HUDEP-2 (cell line): ENCODE data around the gene RPP38.
A peak's percentile ranks its signal among the peaks of the same experiment; 100 is the strongest.

Experiments
- DNase-seq, 76 experiments: peaks; one replicate each; lab custom pipeline; 2025; ENCODE audit not compliant: unreplicated experiment in 76 of 76; lab: John Stamatoyannopoulos, UW

The RPP38 gene

DNA sequence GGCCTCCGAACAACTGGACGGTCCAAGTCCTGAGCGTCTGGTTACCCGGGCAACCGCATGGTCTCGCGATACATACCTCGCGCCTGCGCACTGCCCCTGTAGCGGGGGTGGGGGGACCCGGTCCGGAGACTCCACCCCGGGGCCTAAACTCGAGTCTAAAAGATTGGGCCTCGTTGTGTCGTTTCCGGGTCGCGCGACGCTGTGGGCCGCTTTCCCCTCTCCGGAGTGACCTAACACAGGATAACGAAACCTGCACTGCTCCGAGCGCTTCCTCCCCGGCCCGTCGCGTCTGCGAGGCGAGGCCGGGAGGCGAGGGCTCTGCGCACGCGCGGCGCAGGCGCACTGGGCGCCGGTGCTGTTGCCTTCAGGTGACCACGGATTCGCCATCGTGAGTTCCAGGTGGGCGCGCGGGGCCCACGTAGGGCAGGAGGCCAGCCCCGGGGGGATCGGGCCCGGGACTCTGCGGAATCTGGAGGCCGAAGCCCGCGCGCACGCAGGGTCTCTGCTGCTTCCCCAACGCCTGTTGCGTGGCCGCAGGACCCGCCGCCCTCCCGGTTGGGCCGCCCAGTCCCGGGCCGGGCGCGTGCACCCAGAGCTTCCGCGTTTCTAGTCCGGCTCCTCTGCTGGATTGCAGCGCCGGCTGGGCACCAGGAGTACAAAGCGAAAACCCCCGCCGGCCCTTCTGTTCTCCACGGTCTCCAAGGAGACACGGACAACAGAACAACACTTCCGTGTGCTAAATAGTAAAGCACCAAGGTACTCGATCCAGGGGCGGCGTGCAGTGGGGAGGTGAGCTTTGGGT is at the start of gene RPP38:
TSS of gene RPP38 (plus strand) at position 345 of the 802 bp plus-strand sequence. CDS start 5,960 bp downstream, outside the sequence.
- peak; percentile 22 to 95 (median 88) for DNase-seq

GRCh38 chr10:15049533-15049932 is 47.6 kb upstream of the RPP38 start:
- no peak for DNase-seq

- DNase-seq = no peak
Measured at GRCh38 chr10:15052121-15052520, 45.0 kb upstream of the RPP38 start.

- DNase-seq = no peak
Measured at GRCh38 chr10:15053061-15053460, 44.1 kb upstream of the RPP38 start.

- no peak for DNase-seq
Measured at GRCh38 chr10:15058689-15059088, 38.5 kb upstream of the RPP38 start.

- no peak for DNase-seq
Measured at GRCh38 chr10:15059914-15060313, 37.2 kb upstream of the RPP38 start.

DNA sequence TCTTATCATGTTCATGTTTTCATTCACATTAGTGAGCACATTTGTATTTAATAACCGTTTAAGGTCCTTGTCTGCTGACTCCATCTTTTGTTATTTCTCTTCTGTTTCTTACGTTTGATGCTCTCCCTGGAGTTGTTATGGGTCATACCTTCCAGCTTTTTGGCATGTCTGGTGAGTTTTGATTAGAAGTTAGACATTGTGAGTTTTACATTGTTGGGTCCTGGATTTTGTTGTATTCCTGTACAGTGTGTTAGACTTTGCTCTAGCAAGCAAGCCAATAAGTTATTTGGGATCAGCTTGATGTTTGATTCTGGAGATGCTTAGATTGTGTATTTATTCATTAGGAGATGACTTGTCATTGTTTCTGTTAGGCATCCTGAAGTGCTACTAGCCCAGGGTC is 36.5 kb upstream of the RPP38 start:
- no peak for DNase-seq

DNA sequence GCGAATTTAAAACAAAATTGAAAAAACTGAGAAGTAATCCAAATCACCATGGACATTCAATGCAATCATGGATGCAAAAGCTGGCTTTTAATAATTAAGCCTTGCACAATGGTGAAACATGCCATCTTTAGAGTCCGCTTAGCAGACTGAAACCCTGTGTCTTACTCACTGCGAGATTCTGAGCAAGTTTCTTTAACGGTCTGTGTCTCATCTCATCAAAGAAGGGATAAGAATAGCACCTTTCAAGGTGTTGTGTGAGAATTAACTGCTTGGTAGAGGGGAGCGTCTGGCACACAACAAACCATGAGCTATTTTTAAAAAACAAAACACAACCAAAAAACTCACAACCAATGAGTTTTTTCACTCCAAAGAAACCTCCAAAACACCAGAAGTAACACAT is 30.0 kb upstream of the RPP38 start:
- DNase-seq = no peak

- DNase-seq = no peak
Measured at GRCh38 chr10:15068802-15069201, 28.4 kb upstream of the RPP38 start.

GRCh38 chr10:15069230-15069629 is 27.9 kb upstream of the RPP38 start:
- DNase-seq = no peak

- no peak for DNase-seq
Measured at GRCh38 chr10:15072358-15072757, 24.8 kb upstream of the RPP38 start.

- DNase-seq = no peak
Measured at GRCh38 chr10:15075421-15075820, 21.7 kb upstream of the RPP38 start.

DNA sequence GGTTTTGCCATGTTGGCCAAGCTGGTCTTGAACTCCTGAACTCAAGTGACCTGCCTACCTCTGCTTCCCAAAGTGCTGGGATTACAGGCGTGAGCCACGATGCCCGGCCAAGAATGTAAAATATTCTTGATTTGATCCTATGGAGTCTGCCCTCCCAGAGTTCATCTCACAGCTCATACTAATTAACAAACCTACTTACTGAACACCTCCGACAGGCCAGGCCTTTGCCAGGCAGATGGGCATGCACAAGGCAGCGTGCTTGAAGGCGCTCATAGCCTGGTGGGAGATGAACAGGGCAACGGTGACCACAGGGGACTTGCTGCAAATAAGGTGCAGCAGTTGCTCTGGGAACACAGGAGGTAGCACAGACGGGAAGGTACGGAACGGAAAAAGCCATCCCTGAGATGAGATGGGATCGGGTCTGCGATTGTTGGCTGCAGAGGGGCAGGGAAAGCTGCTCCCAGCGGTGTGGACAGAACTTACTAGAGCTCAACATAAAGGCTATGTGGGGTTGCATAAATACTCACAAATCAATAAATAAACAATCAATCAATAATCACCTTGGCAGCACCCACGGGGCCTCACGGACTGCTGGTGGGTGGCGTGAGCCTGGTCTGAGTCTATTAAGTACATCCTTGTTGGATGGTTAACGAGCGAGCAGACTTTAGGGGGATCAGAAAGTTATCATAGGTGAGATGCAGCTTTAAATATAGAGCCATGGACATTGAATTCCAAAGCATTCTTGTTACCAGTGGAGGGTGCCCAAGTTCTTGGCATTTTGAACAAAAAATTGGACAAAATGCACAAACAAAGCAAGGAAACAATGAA is 13.3 kb upstream of the RPP38 start:
- no peak for DNase-seq

DNA sequence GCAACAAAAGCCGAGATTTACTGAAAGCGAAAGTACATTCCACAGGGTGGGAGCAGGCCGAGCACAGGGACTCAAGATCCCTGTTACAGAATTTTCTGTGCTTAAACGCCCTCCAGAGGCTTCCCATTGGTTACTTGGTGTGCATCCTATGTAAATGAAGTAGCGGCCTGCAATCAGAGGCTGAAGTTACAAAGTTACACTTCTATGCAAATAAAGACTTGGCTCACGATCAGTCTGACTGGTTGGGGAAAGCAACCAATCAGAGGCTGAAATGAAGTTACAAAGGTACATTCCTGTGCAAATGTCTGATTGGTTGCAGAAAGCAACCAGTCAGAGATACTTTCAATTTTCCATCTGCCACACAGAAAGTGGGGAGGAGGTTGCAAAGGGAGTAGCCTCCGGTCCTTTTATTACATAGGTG is 12.6 kb upstream of the RPP38 start:
- no peak for DNase-seq

DNA sequence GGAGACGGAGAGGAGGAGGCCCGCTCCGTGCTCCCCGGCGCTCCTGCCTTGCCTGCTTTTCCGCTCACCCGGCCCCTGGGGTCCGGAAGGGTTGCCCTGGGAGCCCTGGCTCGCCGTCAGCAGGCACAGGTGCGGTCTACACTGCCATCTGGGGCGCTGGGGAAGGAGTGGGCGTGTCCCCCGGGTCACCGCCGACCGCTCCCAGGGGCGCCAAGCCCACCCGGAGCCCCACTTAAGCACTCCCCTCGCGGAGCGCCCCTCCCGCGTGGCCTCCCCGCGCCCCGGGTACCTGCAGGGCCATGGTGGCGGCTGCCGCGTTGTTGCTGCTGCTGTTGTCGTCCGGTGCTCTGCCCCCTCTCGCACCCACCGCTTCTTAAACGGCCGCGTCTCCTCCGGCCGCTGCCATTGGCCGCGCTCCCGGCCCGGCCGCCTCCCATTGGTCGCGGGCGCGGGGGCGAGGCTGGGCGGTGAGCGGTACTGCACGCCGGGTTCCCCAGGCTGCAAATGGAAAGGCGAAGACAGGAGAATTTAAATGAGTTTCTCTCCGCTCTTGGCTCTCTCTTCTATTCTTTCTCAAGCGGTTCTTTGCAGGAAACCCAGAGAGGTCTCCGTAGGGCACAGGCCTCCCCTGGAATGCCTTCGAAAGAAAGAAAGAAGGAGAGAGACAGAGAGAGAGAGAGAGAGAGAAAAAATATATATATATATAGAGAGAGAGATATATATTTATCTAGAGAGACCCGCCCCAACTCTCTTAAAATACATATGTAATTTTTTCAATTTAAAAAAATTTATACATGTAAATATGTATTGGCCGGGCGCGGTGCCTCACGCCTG is 8.5 kb upstream of the RPP38 start, which contains the start of gene ACBD7:
TSS of gene ACBD7 (minus strand) at position 349 of the 834 bp plus-strand sequence. CDS start at position 301, 48 bp downstream.
- peak in 73 of 76 experiments; percentile 6 to 80 (median 60) for DNase-seq

- DNase-seq = no peak
Measured at GRCh38 chr10:15091418-15091817, 5.7 kb upstream of the RPP38 start.

- DNase-seq = no peak
Measured at GRCh38 chr10:15092855-15093408, 4.2 kb upstream of the RPP38 start.

DNA sequence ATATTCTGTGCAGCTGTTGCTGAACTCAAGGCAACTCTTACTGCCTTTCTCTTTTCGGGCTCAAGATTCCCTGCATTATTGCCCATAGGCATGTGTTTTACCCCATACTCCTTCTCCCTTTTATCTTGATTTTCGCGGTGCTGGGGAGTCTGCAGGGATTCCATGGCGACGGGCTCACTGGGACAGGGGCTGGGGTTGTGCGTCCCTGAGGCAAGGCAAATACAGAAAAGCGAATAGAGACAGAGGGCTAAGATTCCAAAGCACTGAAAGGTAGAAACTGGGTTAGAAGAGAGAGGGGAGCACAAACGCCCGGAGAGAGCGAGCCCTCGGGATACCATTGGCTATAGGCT is 519 bp upstream of the RPP38 start:
- DNase-seq = no peak

- peak in 1 of 76 experiments; percentile 14 for DNase-seq
Measured at GRCh38 chr10:15099886-15100285, 2.7 kb downstream of the RPP38 start.

DNA sequence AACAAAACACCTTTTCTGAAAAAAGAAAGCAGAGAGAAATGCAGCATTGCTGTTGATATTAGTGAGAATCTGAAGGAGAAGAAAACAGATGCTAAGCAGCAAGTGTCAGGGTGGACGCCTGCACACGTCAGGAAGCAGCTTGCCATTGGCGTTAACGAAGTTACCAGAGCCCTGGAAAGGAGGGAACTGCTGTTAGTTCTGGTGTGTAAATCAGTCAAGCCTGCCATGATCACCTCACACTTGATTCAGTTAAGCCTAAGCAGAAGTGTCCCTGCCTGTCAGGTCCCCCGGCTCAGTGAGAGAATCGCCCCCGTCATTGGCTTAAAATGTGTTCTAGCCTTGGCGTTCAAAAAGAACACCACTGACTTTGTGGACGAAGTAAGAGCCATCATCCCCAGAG is 6.4 kb downstream of the RPP38 start:
- DNase-seq = no peak
